GM12878 (cell line): Measurements from ENCODE around the gene MICB. TPM values are rescaled to one million over a fixed set of nuclear protein-coding genes. Genes with fewer than 3 reads are reported as not detected.

ENCODE experiments used
- CHD1 ChIP-seq: IDR thresholded peaks from 2 replicates; pipeline ENCODE4 v1.6.1; 2012; ENCODE audit warnings: low read depth, low read length, improper control_type of control experiment
- EP300 ChIP-seq, 2 experiments: fragments of 150-350 bp in 1 of 2; IDR thresholded peaks; 2 replicates each; pipeline ENCODE4 v1.6.1; 2011 to 2012; ENCODE audit warnings: low read depth in 2 of 2, low read length in 2 of 2, borderline replicate concordance in 1 of 2, improper control_type of control experiment in 1 of 2, inconsistent platforms in 1 of 2; ENCODE audit not compliant: control insufficient read depth in 1 of 2
- FOXK2 ChIP-seq: fragments of 450-650 bp; IDR thresholded peaks from 2 replicates; pipeline ENCODE4 v1.6.1; 2017; ENCODE audit warnings: mild to moderate bottlenecking, moderate library complexity
- IKZF1 ChIP-seq: fragments of 450-650 bp; conservative IDR thresholded peaks from 2 replicates; pipeline ENCODE4 v1.6.1; 2017; ENCODE audit warnings: antibody characterized with exemption, mild to moderate bottlenecking
- JUNB ChIP-seq: IDR thresholded peaks from 2 replicates; pipeline ENCODE4 v1.6.1; 2016; ENCODE audit warnings: antibody characterized with exemption, mild to moderate bottlenecking
- KLF5 ChIP-seq: fragments of 450-650 bp; IDR thresholded peaks from 2 replicates; pipeline ENCODE4 v1.6.1; 2014; ENCODE audit warnings: mild to moderate bottlenecking; ENCODE audit not compliant: partially characterized antibody
- MLLT1 ChIP-seq: fragments of 450-650 bp; IDR thresholded peaks from 2 replicates; pipeline ENCODE4 v1.6.1; 2016; ENCODE audit warnings: mild to moderate bottlenecking
- NFYA ChIP-seq: IDR thresholded peaks from 2 replicates; pipeline ENCODE4 v1.6.1; 2011; ENCODE audit warnings: low read depth, mild to moderate bottlenecking, low read length, improper control_type of control experiment, borderline replicate concordance
- NRF1 ChIP-seq: conservative IDR thresholded peaks from 2 replicates; pipeline ENCODE4 v1.6.1; 2011; ENCODE audit warnings: mild to moderate bottlenecking, low read depth, low read length, improper control_type of control experiment
- TARDBP ChIP-seq: IDR thresholded peaks from 2 replicates; pipeline ENCODE4 v1.6.1; 2016; ENCODE audit warnings: borderline replicate concordance
- TCF7 ChIP-seq: IDR thresholded peaks from 2 replicates; pipeline ENCODE4 v1.6.1; 2014; ENCODE audit warnings: antibody characterized with exemption, borderline replicate concordance
- YY1 ChIP-seq: IDR thresholded peaks from 2 replicates; pipeline ENCODE4 v1.6.1; 2011; ENCODE audit warnings: low read depth, mild to moderate bottlenecking, low read length
- ZNF274 ChIP-seq: IDR thresholded peaks from one replicate; pipeline ENCODE4 v1.8.0; 2011; ENCODE audit not compliant: insufficient read length, insufficient read depth
- ZZZ3 ChIP-seq: IDR thresholded peaks from 2 replicates; pipeline ENCODE4 v1.6.1; 2011; ENCODE audit warnings: low read depth; ENCODE audit not compliant: control insufficient read depth, insufficient read length
- polyA plus RNA-seq, 11 experiments: library from polyadenylated mRNA; depleted of rRNA in 4 of 11; unstranded in 6 of 11; stranded (reverse) in 5 of 11; fragments of >200 nt; fragmentation: Nextera tagmentation in 4 of 11; fragmentation: Illumina TruSeq in 1 of 11; extraction: Ambion mirVana in 4 of 11; extraction: Trizol in 1 of 11; gene quantifications; 1 replicate in 1 of 11; 2 replicates in 10 of 11; pipeline versions ENCODE4 v1.2.1 to v1.2.3, GENCODE V29; 2011 to 2016; ENCODE audit warnings: inconsistent platforms in 2 of 11, missing spikeins in 2 of 11, low read depth in 1 of 11
- total RNA-seq, 4 experiments: library from RNA; depleted of rRNA in 3 of 4; stranded (reverse); fragments of >200 nt in 3 of 4; fragmentation: Illumina TruSeq in 1 of 4; extraction: Trizol in 1 of 4; gene quantifications; 2 replicates each; pipeline versions ENCODE4 v1.2.1 to v1.2.3, GENCODE V29; 2013 to 2021
- TF ChIP-seq, protein P1 (sequence below): IDR thresholded peaks from 2 replicates; pipeline ENCODE4 v1.6.1; 2012; ENCODE audit warnings: low read depth, low read length, improper control_type of control experiment
- TF ChIP-seq, protein P2 (sequence below): fragments of 450-650 bp; formaldehyde crosslinking; IDR thresholded peaks from 2 replicates; pipeline ENCODE4 v1.4.0; 2022; ENCODE audit warnings: mild to moderate bottlenecking, moderate library complexity
- TF ChIP-seq, protein P3 (sequence below): fragments of 450-650 bp; IDR thresholded peaks from 2 replicates; pipeline ENCODE4 v1.6.1; 2017; ENCODE audit warnings: borderline replicate concordance
- TF ChIP-seq, protein P4 (sequence below): IDR thresholded peaks from 2 replicates; pipeline ENCODE4 v1.6.1; 2012; ENCODE audit warnings: low read length, inconsistent platforms

The MICB gene
- total and polyA plus RNA-seq, 10 of the 15 experiments (the other 5 are each of a cell fraction or from before 2014, with no cell fraction given): 9.0 to 37.1 (median 17.8) TPM

- TF ChIP-seq, protein P1, sequence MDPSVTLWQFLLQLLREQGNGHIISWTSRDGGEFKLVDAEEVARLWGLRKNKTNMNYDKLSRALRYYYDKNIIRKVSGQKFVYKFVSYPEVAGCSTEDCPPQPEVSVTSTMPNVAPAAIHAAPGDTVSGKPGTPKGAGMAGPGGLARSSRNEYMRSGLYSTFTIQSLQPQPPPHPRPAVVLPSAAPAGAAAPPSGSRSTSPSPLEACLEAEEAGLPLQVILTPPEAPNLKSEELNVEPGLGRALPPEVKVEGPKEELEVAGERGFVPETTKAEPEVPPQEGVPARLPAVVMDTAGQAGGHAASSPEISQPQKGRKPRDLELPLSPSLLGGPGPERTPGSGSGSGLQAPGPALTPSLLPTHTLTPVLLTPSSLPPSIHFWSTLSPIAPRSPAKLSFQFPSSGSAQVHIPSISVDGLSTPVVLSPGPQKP: peak; percentile 99
- TF ChIP-seq YY1: peak; percentile 95
- peak; percentile 79 for TF ChIP-seq NRF1
- no peak for TF ChIP-seq NFYA
- TF ChIP-seq, protein P2, sequence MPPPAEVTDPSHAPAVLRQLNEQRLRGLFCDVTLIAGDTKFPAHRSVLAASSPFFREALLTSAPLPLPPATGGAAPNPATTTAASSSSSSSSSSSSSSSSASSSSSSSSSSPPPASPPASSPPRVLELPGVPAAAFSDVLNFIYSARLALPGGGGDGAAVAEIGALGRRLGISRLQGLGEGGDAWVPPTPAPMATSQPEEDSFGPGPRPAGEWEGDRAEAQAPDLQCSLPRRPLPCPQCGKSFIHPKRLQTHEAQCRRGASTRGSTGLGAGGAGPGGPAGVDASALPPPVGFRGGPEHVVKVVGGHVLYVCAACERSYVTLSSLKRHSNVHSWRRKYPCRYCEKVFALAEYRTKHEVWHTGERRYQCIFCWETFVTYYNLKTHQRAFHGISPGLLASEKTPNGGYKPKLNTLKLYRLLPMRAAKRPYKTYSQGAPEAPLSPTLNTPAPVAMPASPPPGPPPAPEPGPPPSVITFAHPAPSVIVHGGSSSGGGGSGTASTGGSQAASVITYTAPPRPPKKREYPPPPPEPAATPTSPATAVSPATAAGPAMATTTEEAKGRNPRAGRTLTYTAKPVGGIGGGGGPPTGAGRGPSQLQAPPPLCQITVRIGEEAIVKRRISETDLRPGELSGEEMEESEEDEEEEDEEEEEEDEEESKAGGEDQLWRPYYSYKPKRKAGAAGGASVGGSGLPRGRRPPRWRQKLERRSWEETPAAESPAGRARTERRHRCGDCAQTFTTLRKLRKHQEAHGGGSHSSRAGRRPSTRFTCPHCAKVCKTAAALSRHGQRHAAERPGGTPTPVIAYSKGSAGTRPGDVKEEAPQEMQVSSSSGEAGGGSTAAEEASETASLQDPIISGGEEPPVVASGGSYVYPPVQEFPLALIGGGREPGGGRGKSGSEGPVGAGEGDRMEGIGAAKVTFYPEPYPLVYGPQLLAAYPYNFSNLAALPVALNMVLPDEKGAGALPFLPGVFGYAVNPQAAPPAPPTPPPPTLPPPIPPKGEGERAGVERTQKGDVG (CRISPR knock-in tag): no peak
- peak; percentile 94 for TF ChIP-seq ZZZ3
- no peak for TF ChIP-seq TCF7
- no peak for TF ChIP-seq EP300 (IDR thresholded peaks at IDR 0.05; ENCODE audit: borderline replicate concordance in 1 of 2, control insufficient read depth in 1 of 2, low read depth in 2 of 2, low read length in 2 of 2)
- peak; percentile 98 for TF ChIP-seq MLLT1
- TF ChIP-seq IKZF1: peak; percentile 87
- TF ChIP-seq, protein P3, sequence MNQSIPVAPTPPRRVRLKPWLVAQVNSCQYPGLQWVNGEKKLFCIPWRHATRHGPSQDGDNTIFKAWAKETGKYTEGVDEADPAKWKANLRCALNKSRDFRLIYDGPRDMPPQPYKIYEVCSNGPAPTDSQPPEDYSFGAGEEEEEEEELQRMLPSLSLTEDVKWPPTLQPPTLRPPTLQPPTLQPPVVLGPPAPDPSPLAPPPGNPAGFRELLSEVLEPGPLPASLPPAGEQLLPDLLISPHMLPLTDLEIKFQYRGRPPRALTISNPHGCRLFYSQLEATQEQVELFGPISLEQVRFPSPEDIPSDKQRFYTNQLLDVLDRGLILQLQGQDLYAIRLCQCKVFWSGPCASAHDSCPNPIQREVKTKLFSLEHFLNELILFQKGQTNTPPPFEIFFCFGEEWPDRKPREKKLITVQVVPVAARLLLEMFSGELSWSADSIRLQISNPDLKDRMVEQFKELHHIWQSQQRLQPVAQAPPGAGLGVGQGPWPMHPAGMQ: peak; percentile 99
- peak; percentile 77 for TF ChIP-seq FOXK2
- no peak for TF ChIP-seq ZNF274
- TF ChIP-seq, protein P4, sequence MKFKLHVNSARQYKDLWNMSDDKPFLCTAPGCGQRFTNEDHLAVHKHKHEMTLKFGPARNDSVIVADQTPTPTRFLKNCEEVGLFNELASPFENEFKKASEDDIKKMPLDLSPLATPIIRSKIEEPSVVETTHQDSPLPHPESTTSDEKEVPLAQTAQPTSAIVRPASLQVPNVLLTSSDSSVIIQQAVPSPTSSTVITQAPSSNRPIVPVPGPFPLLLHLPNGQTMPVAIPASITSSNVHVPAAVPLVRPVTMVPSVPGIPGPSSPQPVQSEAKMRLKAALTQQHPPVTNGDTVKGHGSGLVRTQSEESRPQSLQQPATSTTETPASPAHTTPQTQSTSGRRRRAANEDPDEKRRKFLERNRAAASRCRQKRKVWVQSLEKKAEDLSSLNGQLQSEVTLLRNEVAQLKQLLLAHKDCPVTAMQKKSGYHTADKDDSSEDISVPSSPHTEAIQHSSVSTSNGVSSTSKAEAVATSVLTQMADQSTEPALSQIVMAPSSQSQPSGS: no peak
- peak; percentile 69 for TF ChIP-seq CHD1
- TF ChIP-seq JUNB: no peak
- TF ChIP-seq KLF5: peak; percentile 70
- no peak for TF ChIP-seq TARDBP
Measured at GRCh38 chr6:31541658-31542521, 43.9 kb downstream of the MICB start, which contains the start of gene DDX39B (continued).
